GM21381 (cell line): ENCODE results near the gene SPDYE3.
"Not testable (repeated sequence)": the region's sequence is repeated elsewhere in the genome, so short reads cannot be mapped to it uniquely, and the experiment has no call there.

Experiments used
- ATAC-seq: cut with Tn5 transposase; IDR thresholded peaks from one replicate; pipeline ENCODE4 v1.9.1; 2021; ENCODE audit warnings: mild to moderate bottlenecking, moderate library complexity; ENCODE audit not compliant: unreplicated experiment

The SPDYE3 gene

DNA sequence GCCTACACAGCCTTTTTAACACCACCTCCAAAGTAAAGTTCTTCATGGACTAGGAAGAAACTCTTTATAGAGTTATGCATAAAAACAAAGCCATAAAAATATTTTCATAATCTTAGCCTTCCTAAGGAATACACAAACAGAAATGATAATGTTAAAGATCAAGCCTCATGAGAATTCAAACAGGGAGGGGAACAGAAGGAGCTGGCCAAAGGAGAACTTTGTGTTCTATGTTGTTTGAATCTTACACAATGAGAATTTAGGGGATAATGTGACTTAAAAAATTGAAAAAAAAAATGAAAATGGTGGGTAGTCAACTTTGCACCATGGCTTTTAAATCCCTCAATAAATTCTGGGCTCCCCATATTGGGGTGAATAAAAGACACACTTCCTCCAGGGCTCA, 41.3 kb downstream of the SPDYE3 start:
- ATAC-seq = no peak

DNA sequence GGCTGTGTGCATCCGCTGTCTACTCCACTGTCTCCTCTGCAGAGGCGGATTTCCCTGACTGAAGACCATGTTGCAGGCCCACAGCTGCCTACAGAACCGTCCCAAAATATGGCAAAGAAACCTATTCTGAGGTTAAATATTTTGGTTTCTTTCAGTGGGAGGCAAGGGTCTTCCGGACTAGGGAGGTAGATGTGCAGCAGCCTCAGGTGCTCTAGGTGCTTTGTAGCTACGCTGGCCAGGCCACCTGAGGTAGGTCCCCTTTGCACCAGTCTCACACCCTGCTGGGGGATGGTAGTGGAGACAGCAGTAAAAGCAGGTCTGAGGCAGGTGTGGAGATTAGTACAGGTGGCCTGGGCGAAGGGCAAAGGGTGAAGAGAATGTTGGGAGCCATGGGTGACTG, 42.3 kb downstream of the SPDYE3 start:
- no peak for ATAC-seq

DNA sequence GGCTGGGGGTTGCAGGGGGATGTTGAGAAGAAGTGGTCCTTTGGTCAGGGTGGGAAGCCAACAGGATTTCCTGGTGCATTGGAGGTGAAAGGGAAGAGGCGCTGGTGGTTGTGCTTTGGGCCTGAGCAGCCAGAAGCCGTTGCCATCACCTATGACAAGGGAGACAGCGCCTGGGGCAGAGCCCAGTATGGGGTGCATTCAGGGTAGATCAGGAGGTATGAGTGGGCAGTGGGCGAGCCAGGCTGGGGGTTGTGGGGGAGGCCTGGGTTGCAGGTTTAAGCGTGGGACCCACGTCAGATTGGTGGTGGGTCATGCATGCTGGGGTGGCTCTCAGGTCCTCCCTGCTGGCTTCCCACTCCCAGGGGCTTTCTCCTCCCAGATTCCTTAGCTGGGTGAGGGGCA, 44.2 kb downstream of the SPDYE3 start:
- ATAC-seq = no peak

DNA sequence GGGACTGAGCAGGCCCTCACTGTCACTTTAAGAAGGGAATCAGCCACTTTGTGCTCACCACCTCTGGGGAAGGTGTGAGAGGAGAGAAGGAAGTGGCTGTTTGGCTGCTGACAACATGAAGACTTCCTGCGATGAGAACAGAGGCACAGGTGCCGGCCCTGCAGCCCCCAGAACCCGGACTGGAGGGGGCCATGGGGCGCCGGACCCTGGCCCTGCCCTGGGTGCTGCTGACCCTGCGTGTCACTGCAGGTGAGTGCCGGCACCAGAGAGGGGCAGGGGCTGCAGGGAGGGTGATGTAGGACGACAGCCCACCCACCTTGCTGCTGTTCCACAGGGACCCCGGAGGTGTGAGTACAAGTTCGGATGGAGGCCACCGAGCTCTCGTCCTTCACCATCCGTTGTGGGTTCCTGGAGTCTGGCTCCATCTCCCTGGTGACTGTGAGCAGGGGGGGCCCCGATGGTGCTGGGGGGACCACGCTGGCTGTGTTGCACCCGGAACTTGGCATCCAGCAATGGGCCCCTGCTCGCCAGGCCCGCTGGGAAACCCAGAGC, 44.8 kb downstream of the SPDYE3 start:
- not testable (repeated sequence) for ATAC-seq

DNA sequence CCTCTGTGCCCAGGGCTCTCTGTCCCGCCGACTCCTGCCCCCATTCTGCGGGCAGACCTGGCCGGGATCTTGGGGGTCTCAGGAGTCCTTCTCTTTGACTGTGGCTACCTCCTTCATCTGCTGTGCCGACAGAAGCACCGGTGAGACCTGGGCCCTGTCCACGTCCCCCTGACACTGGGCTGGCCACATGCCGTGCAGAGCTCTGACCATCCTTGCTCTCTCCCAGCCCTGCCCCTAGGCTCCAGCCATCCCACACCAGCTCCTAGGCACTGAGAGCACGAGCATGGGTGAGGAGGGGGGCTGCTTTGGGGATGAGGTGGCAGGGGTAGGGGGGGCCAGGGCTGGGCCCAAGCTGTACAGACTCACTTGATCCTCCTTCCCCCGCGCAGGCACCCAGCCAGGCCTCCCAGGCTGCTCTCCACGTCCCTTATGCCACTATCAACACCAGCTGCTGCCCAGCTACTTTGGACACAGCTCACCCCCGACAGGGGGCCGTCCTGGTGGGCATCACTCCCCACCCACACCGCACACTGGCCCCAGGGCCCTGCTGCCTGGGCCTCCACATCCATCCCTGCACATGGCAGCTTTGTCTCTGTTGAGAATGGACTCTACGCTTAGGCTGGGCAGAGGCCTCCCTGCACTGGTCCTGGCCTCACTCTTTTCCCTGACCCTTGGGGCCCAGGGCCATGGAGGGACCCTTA, 45.6 kb downstream of the SPDYE3 start:
- no peak for ATAC-seq

DNA sequence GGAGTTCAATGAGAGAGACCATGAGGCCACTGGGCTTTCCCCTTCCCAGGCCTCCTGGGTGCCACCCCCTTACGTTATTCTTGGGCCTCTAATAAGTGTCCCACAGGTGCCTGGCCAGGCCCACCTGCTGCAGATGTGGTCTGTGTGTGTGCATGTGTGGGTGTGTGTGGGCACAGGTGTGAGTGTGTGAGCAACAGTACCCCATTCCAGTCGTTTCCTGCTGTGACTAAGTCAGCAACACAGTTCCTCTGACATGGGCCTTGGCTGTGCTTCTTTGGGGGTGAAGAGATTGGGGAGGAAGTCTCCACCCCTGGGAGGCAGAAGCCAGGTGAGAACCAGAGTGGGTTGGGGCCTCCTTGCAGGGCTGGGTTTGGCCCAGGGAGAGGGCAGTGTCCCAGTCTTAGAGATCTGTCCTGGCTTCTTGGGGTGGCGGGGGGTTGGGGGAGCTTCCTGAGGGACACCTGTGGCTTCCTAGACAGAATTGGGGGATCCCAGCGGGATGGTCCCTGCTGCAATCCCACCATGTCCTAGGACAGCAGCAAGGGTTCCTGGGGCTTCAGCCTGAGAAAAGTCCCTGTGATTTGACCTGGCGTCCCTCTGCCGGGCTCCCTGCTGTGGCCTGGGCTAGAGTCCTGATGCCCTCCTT, 46.3 kb downstream of the SPDYE3 start:
- ATAC-seq = no peak

DNA sequence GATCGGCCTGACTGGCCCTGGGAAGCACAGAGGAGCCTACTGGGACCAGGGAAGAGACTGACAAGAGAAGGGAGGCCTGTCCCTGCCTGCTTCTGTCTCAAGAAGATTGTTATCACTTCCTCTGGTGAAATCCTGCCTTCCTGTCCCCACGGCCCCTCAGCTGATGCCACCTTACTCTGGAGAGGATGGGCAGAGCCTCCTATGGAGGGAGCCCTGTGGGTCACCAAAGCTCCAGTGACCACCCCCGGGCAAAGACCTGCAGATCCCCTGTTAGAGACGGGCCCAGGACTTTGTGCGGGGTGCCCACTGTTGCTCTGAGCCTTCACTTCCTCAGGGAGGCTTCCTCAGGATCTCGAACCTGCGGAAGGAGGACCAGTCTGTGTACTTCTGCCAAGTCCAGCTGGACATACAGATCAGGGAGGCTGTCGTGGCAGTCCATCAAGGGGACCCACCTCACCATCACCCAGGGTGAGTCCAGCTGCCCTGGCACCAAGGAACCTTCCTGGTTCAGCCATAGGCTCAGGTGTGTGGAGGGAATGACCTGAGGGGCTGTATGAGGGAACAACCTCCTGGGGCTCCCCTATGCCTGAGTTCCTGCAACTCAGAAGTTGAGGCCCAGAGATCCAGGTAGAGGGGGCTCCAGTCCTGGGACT, 49.0 kb downstream of the SPDYE3 start:
- ATAC-seq = no peak

DNA sequence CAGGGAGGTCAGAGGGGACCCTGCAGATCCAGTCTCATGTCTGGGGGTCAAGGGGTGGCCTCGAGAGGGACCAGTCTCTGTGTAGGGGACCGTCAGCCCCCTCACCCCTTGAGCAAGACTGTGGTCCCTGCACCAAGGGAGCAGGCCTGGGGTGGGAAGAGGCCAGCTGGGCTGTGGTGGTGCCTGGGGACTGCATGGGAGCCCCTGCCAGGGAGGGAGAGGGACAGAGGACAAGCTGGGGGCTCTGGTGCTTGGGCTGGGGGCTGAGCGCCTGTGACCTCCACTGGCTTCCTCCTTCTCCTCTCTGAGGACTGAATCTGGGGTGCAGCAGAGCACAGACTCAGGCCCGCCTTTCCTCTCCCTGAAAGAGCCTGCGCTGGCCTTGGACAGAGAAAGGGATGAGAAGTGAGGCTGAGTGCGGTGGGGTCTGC, 49.6 kb downstream of the SPDYE3 start:
- ATAC-seq = no peak

DNA sequence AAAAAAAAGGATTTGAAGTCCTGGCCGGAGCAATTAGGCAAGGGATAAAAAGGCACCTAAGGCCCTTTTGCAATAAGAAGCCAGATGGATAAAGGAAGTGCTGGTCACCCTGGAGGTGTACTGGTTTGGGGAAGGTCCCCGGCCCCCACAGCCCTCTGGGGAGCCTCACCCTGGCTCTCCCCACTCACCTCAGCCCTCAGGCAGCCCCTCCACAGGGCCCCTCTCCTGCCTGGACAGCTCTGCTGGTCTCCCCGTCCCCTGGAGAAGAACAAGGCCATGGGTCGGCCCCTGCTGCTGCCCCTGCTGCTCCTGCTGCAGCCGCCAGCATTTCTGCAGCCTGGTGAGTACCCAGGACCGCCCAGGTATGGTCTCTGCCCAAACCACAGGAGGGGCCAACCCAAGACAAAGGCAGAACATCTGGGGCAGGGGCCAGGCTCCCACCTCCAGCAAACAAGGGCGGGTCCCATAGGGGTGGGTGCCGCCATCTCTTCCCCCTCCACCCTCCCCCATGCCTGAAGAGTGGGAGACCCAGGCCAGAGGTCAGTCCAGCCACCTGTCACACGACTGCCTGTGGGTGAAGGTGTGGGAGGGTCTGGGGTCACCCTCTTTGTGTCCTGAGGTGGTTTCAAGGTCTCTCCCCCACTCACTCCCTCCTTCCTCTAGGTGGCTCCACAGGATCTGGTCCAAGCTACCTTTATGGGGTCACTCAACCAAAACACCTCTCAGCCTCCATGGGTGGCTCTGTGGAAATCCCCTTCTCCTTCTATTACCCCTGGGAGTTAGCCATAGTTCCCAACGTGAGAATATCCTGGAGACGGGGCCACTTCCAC, 50.7 kb downstream of the SPDYE3 start, which contains the start of gene PILRB:
Gene PILRB, plus strand, starts transcription at position 91 of the 830 bp plus-strand sequence. Its CDS starts 186 bp downstream, at position 277.
- no peak for ATAC-seq

DNA sequence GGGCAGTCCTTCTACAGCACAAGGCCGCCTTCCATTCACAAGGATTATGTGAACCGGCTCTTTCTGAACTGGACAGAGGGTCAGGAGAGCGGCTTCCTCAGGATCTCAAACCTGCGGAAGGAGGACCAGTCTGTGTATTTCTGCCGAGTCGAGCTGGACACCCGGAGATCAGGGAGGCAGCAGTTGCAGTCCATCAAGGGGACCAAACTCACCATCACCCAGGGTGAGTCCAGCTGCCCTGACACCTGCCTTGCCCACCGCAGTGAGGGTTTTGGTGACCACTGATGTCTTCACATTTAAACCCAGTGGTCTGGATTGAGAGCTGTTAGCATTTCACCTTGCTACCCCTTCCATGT, 51.3 kb downstream of the SPDYE3 start:
- no peak for ATAC-seq

DNA sequence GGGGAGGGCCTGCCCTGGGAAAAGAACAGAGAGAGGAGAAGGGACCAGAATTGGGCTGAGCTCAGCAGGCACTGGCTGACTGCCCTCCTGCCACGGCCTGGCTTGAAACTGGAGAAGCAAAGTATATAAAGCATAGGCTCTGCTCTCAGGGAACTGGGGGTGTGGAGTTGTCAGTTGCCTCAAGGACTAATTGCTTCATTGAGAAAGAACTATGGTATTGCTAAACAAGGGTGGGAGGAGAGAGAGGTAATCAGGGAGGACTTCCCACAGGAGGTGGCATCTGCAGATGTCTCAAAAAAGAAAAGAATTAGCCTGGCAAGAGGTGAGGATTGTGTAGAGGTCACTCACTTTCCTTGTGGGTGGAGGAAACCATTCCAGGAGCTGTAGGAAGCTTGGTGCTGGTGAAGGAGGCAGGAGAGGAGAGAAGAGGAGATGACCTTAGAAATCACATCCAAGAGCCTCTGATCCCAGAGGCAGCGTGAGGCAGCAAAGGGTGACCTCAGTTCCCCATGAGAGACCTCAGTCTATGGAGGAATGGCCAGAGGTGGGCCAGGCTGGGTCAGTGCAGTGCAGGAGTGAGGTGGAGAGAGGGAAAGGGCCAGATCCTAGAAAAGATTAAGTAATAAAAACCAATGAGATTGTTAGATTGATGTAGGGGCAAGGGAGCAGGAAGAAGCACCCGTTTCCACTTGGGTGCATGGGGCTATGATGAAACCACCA, 52.8 kb downstream of the SPDYE3 start:
- ATAC-seq = no peak

DNA sequence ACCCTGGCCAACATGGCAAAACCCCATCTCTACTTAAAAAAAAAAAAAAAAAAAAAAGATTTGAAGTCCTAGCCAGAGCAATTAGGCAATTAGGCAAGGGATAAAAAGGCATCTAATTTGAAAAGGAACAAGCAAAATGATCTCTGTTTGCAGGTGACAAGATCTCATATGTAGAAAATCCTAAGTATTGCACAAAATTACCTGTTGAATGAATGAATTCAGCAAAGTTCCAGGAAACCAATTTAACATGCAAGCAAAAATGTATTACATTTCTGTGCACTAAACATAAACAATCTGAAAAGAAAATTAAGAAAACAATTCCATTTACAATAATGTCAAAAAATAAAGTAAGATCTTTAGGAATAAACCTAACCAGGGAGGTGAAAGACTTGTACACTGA, 55.6 kb downstream of the SPDYE3 start:
- no peak for ATAC-seq

DNA sequence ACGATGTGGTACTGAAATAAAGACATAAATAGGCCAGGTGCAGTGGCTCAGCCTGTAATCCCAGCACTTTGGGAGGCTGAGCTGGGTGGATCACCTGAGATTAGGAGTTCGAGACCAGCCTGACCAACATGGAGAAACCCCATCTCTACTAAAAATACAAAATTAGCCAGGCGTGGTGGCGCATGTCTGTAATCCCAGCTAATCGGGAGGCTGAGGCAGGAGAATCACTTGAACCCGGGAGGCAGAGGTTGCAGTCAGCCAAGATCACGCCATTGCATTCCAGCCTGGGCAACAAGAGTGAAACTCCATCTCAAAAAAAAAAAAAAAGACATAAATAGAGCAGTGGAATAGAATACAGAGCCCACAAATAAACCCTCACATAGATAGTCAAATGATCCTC, 56.3 kb downstream of the SPDYE3 start:
- ATAC-seq = not testable (repeated sequence)

DNA sequence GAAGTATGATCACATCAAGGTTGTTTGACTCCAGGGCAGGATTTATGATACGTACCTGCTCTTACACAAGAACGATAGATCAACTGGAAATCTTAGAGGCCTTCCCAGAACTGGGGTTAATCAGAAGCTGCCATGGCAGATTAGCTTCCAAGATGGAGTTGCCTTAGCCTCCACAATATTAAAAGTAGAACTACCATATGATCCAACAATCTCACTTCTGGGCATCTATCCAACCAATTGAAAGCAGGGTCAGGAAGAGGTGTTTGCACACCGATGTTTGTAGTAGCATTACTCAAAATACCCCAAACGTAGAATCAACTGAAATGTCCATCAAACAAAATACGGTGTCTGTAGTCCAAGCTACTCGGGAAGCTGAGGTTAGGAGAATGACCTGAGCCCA, 57.0 kb downstream of the SPDYE3 start:
- ATAC-seq = no peak

DNA sequence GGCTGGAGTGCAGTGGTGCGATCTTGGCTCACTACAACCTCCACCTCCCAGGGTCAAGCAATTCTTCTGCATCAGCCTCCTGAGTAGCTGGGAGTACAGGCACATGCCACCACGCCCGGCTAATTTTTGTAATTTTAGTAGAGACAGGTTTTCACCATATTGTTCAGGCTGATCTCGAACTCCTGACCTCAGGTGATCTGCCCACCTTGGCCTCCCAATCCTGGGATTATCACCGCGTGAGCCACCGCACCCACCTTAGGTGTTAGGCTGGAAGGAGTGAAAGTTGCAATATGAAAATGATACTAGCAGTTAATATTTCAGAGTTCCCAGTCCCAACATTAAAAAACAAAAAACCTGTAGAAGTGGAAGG, 58.5 kb downstream of the SPDYE3 start:
- not testable (repeated sequence) for ATAC-seq

DNA sequence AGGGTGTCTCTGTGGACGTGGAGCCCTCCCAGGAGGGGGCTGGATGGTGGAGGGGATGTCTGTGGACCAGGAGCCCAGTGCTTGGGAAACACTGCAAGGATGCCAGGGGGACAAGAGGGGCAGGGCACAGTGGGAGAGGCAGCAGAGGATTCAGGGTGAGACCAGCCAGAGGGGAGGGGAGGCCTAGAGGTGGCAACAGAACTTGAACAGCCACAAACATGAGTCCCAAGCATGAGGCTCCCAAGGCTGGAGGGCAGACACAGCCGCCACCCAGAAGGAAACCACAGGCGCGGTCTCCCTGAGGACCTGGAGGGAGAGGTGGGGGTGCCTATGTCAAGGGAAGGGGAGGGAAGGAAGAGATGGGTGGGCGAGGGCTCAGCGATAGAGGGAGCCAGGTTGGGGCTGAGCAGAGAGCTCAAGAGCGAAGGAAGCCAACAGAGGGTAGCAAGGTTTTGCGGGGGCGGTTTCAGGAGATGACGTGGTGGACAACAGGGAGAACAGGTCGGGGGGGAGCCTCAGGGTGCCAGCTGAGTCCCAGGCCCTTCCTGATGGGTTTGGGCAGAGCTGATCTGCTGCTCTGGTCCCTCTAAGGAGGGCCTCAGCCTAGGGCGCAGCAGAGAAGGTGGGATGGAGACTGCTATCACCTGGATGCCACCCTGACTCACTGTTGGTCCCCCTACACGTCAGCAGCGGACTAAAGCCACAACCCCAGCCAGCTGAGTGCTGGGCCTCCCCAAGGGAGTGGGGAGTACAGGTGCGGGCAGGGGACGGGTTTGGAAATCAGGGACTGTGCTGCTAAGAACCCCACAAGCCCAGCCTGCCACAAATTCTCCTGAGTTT, 59.1 kb downstream of the SPDYE3 start:
- ATAC-seq = no peak

DNA sequence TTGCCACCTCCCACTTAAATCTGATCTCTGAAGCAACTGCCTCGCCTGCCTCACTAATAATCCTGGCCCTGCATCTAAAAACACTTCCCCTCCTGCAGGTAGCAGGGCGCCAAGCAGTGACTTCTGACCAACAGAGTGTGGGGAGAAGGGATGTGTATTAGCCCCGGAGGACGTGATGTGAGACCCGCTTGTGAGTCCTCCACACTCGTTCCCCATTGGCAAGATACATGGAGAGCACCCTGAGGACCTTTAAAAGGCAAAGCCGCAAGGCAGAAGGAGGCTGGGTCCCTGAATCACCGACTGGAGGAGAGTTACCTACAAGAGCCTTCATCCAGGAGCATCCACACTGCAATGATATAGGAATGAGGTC, 59.7 kb downstream of the SPDYE3 start:
- no peak for ATAC-seq

DNA sequence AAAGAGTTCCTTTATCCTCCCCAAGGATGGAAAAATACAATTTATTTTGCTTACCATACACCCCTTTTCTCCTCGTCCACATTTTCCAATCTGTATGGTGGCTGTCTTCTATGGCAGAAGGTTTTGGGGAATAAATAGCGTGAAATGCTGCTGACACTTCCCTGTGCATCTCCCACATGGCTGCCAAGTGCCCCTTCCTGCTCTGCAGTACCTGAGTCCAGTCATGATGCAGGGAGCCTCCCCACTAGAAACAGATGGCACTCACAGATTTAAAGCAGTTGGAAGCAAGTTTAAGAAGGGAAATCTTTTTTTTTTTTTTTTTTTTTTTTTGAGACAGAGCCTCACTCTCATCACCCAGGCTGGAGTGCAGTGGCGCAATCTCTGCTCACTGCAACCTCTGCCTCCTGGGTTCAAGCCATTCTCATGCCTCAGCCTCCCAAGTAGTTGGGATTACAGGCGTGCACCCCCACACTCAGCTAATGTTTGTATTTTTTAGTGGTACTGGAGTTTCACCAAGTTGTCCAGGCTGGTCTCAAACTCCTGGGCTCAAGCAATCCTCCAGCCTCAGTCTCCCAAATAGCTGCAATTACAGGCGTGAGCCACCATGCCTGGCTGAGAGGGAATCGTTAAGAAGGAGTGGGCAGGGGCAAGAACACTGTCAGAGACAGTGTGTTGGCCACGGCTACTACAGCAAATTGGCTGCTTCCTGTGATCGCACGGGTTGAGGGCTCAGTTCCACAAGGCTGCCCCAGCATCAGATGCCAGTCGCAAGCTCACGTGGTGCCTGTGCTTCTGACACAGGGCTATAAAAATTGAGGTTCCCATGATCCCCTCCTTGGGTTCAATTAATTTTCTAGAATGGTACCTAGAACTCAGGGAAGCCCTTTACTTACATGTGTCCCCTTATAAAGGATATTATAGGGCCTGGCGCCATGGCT, 60.4 kb downstream of the SPDYE3 start:
- ATAC-seq = no peak
